ENCODE data around the gene UBQLN4.

DNA sequence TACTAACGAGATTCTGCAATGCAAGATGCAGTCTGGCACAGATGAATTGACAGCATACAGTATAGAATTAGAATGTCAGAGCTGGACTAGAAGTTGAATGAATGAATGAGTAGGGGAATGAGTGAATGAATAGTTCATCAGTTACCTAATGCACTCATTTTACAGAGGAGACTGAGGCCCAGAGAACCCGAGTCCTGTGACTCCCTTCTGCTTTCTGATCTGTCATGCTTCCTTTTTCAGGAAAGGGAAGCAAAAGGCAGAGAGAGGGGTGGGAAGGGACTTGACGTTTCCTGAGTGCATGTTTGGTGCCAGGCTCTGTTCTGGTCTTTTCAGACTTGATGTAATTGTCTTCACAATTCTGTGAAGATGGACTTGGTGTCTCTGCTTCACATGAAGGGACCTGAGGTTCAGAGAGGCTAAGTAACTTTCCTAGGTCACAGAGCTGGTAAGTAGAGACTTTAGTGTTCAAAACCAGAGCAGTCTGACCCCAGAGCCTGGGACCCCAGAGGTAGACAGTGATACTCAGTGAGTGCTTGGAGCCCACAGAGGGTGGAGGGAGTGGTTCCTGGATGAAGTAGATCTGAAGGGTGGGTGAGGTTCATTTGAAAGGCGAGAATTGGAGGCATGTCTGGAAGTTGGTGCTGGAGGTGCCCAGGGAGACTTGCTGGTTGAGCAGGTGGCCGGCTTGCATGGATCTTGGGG is 36.7 kb upstream of the UBQLN4 start:
- TF ChIP-seq CTCF (IDR thresholded peaks at IDR 0.05 in 2 of 3, conservative IDR thresholded peaks at IDR 0.05 in 1 of 3; ENCODE audit: insufficient read depth in 2 of 3, low read depth in 1 of 3, low read length in 3 of 3), result no peak
- no peak for TF ChIP-seq SMAD3 (CRISPR knock-in tag; conservative IDR thresholded peaks at IDR 0.05)
- no peak for TF ChIP-seq ZNF444 (CRISPR knock-in tag; IDR thresholded peaks at IDR 0.05)
- TF ChIP-seq ETS1 (conservative IDR thresholded peaks at IDR 0.05; ENCODE audit: control insufficient read depth, low read depth, low read length), result no peak
- TF ChIP-seq FOXJ3 (CRISPR knock-in tag; IDR thresholded peaks at IDR 0.05), result no peak
- TF ChIP-seq, protein P1, sequence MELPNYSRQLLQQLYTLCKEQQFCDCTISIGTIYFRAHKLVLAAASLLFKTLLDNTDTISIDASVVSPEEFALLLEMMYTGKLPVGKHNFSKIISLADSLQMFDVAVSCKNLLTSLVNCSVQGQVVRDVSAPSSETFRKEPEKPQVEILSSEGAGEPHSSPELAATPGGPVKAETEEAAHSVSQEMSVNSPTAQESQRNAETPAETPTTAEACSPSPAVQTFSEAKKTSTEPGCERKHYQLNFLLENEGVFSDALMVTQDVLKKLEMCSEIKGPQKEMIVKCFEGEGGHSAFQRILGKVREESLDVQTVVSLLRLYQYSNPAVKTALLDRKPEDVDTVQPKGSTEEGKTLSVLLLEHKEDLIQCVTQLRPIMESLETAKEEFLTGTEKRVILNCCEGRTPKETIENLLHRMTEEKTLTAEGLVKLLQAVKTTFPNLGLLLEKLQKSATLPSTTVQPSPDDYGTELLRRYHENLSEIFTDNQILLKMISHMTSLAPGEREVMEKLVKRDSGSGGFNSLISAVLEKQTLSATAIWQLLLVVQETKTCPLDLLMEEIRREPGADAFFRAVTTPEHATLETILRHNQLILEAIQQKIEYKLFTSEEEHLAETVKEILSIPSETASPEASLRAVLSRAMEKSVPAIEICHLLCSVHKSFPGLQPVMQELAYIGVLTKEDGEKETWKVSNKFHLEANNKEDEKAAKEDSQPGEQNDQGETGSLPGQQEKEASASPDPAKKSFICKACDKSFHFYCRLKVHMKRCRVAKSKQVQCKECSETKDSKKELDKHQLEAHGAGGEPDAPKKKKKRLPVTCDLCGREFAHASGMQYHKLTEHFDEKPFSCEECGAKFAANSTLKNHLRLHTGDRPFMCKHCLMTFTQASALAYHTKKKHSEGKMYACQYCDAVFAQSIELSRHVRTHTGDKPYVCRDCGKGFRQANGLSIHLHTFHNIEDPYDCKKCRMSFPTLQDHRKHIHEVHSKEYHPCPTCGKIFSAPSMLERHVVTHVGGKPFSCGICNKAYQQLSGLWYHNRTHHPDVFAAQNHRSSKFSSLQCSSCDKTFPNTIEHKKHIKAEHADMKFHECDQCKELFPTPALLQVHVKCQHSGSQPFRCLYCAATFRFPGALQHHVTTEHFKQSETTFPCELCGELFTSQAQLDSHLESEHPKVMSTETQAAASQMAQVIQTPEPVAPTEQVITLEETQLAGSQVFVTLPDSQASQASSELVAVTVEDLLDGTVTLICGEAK (IDR thresholded peaks at IDR 0.05), result no peak
- TF ChIP-seq, protein P1 (CRISPR knock-in tag; IDR thresholded peaks at IDR 0.05), result no peak
- TF ChIP-seq STAT6 (CRISPR knock-in tag; IDR thresholded peaks at IDR 0.05), result no peak
- no peak for TF ChIP-seq CHD1 (IDR thresholded peaks at IDR 0.05; ENCODE audit: low read length)
- no peak for TF ChIP-seq HNRNPL (IDR thresholded peaks at IDR 0.05; ENCODE audit: low read depth, low read length)
- no peak for TF ChIP-seq NFE2L1 (tag; IDR thresholded peaks at IDR 0.05; ENCODE audit: borderline replicate concordance, low read depth)
- TF ChIP-seq ATF1 (CRISPR knock-in tag; IDR thresholded peaks at IDR 0.05), result no peak
- no peak for TF ChIP-seq ATF1 (tag; IDR thresholded peaks at IDR 0.05)
- TF ChIP-seq EP300 (IDR thresholded peaks at IDR 0.05; ENCODE audit: low read length), result no peak
- no peak for TF ChIP-seq BACH1 (tag; IDR thresholded peaks at IDR 0.05)
- TF ChIP-seq POLR3A (IDR thresholded peaks at IDR 0.05; ENCODE audit: borderline replicate concordance, extremely low read depth, insufficient read depth, insufficient read length), result no peak
